K562 (cell line): ENCODE measurements around the gene SNRNP70. TPM values are rescaled to one million over a fixed set of nuclear protein-coding genes. Genes with fewer than 3 reads are reported as not detected.
A peak's percentile ranks its signal among the peaks of the same experiment; 100 is the strongest.

Source experiments
- ATF1 ChIP-seq, 2 experiments: fragments of 450-650 bp in 1 of 2; IDR thresholded peaks; 2 replicates each; pipeline ENCODE4 v1.6.1; 2016; ENCODE audit warnings: missing compliant biosample characterization in 1 of 2, missing genetic modification characterization in 1 of 2
- ATF6 ChIP-seq: sonication (generic); formaldehyde crosslinking; IDR thresholded peaks from 2 replicates; pipeline ENCODE4 v1.4.0; 2020; ENCODE audit warnings: mild to moderate bottlenecking, missing genetic modification reagents
- CREB3L1 ChIP-seq: fragments of 450-650 bp; IDR thresholded peaks from 2 replicates; pipeline ENCODE4 v1.6.1; 2014; ENCODE audit warnings: low read depth, mild to moderate bottlenecking, moderate library complexity, borderline replicate concordance
- CREM ChIP-seq: IDR thresholded peaks from 2 replicates; pipeline ENCODE4 v1.6.1; 2014; ENCODE audit warnings: antibody characterized with exemption, low read depth
- CXXC5 ChIP-seq: fragments of 250-450 bp; sonication (Bioruptor Pico); IDR thresholded peaks from 2 replicates; pipeline ENCODE4 v1.8.0; 2022; ENCODE audit warnings: inconsistent platforms, mild to moderate bottlenecking, moderate library complexity
- DACH1 ChIP-seq: fragments of 450-650 bp; IDR thresholded peaks from 2 replicates; pipeline ENCODE4 v1.6.1; 2018; ENCODE audit not compliant: partially characterized antibody
- DMBX1 ChIP-seq: fragments of 250-450 bp; sonication (Bioruptor Pico); IDR thresholded peaks from 2 replicates; pipeline ENCODE4 v1.8.0; 2022; ENCODE audit warnings: inconsistent platforms, mild to moderate bottlenecking, moderate library complexity, borderline replicate concordance
- MGA ChIP-seq: fragments of 450-650 bp; IDR thresholded peaks from 2 replicates; pipeline ENCODE4 v1.6.1; 2016; ENCODE audit warnings: mild to moderate bottlenecking, moderate library complexity
- RBBP5 ChIP-seq: fragments of 200-600 bp; sonication (generic); IDR thresholded peaks from 2 replicates; pipeline ENCODE4 v1.6.1; 2012; ENCODE audit warnings: borderline replicate concordance, mild to moderate bottlenecking, low read length, control low read depth, inconsistent platforms; ENCODE audit not compliant: insufficient read depth, poor library complexity, severe bottlenecking
- XRCC4 ChIP-seq: IDR thresholded peaks from one replicate; pipeline ENCODE4 v1.6.1; 2011; ENCODE audit not compliant: insufficient read depth, insufficient read length; ENCODE audit errors: extremely low read depth
- ZC3H11A ChIP-seq: IDR thresholded peaks from 2 replicates; pipeline ENCODE4 v1.6.1; 2012; ENCODE audit warnings: low read depth, low read length, improper control_type of control experiment
- polyA plus RNA-seq, 8 experiments: library from polyadenylated mRNA; depleted of rRNA in 4 of 8; stranded (reverse) in 5 of 8; unstranded in 3 of 8; fragments of >200 nt; fragmentation: Nextera tagmentation in 2 of 8; fragmentation: Illumina TruSeq in 1 of 8; extraction: Ambion mirVana in 2 of 8; extraction: Trizol in 1 of 8; gene quantifications; 2 replicates each; pipeline versions ENCODE4 v1.2.1 to v1.2.3, GENCODE V29; 2011 to 2014; ENCODE audit warnings: inconsistent platforms in 1 of 8, missing spikeins in 1 of 8
- total RNA-seq, 7 experiments: library from RNA; depleted of rRNA in 6 of 7; stranded (reverse); fragments of >200 nt in 6 of 7; fragmentation: Illumina TruSeq in 2 of 7; extraction: Trizol in 2 of 7; gene quantifications; 2 replicates each; pipeline versions ENCODE4 v1.2.1 to v1.2.3, GENCODE V29; 2011 to 2021; ENCODE audit warnings: low replicate concordance in 1 of 7

Gene SNRNP70
- total and polyA plus RNA-seq, 9 of the 15 experiments (the other 6 are each of a cell fraction or from before 2014, with no cell fraction given), result 2.8 to 496 (median 136) TPM

GRCh38 chr19:49127674-49128544, 42.7 kb downstream of the SNRNP70 start (continued):
- peak; percentile 94 for TF ChIP-seq CREB3L1
- TF ChIP-seq CXXC5 (CRISPR knock-in tag), result peak; percentile 93
- peak; percentile 75 for TF ChIP-seq CREM
- TF ChIP-seq ATF6, result peak; percentile 100
- TF ChIP-seq DMBX1, result peak; percentile 74; the same call in 1 of the 2 replicates
- no peak for TF ChIP-seq ZC3H11A
- no peak for TF ChIP-seq DACH1
- no peak for TF ChIP-seq XRCC4
- TF ChIP-seq MGA, result peak; percentile 100
- TF ChIP-seq ATF1 (CRISPR knock-in tag; IDR thresholded peaks at IDR 0.05), result no peak
- TF ChIP-seq ATF1 (tag; IDR thresholded peaks at IDR 0.05), result peak; percentile 44; the same call in 1 of the 2 replicates
- TF ChIP-seq RBBP5, result no peak
